ENCODE results near the gene GOLGA8J. TPM values are rescaled to one million over a fixed set of nuclear protein-coding genes. Genes with fewer than 3 reads are reported as not detected.

GOLGA8J gene
- total RNA-seq, 3 donors from 2014 or later, result 0.29 TPM; not detected in 2

GRCh38 chr15:30055604-30056003 lies 27.2 kb upstream of the GOLGA8J start:
- no peak overlapping the region for H3K4me3 ChIP-seq
- intact Hi-C loops (cut with DNase I, micrococcal nuclease), result no loop called here
- TF ChIP-seq CTCF (IDR thresholded peaks at IDR 0.05), result no peak
- ATAC-seq, result no peak
- DNase-seq, result no peak
- H3K36me3 ChIP-seq (ENCODE audit: low read depth), result no peaks in the 10 kb centered on the region
- H3K4me1 ChIP-seq (ENCODE audit: low read depth), result no peaks in the 10 kb centered on the region
- H3K9me3 ChIP-seq, result no peaks in the 10 kb centered on the region

GRCh38 chr15:30056166-30056565 lies 26.6 kb upstream of the GOLGA8J start:
- ATAC-seq (no peak), DNase-seq (no peak)
- Histone ChIP-seq H3K36me3 (ENCODE audit: low read depth) (no peaks in the 10 kb centered on the region), H3K4me1 (ENCODE audit: low read depth) (no peaks in the 10 kb centered on the region), H3K4me3 (no peak overlapping the region), H3K9me3 (no peaks in the 10 kb centered on the region)
- no peak for TF ChIP-seq CTCF (IDR thresholded peaks at IDR 0.05)
- intact Hi-C loops (cut with DNase I, micrococcal nuclease), result no loop called here

- no peak for TF ChIP-seq CTCF (IDR thresholded peaks at IDR 0.05)
- Histone ChIP-seq H3K36me3 (ENCODE audit: low read depth) (no peaks in the 10 kb centered on the region), H3K9me3 (no peaks in the 10 kb centered on the region), H3K4me1 (ENCODE audit: low read depth) (no peaks in the 10 kb centered on the region), H3K4me3 (no peak overlapping the region)
- no peak for ATAC-seq
- intact Hi-C loops (cut with DNase I, micrococcal nuclease), result no loop called here
- no peak for DNase-seq
Observed at GRCh38 chr15:30059771-30060170, 23.0 kb upstream of the GOLGA8J start.

- DNase-seq (no peak), ATAC-seq (no peak)
- TF ChIP-seq CTCF (IDR thresholded peaks at IDR 0.05), result no peak
- intact Hi-C loops (cut with DNase I, micrococcal nuclease), result no loop called here
- H3K4me3 ChIP-seq, result no peak overlapping the region
- no peaks in the 10 kb centered on the region for H3K9me3 ChIP-seq
- no peaks in the 10 kb centered on the region for H3K36me3 ChIP-seq (ENCODE audit: low read depth)
- no peaks in the 10 kb centered on the region for H3K4me1 ChIP-seq (ENCODE audit: low read depth)
Observed at GRCh38 chr15:30062881-30063280, 19.9 kb upstream of the GOLGA8J start.

- ATAC-seq (no peak), DNase-seq (no peak)
- TF ChIP-seq CTCF (IDR thresholded peaks at IDR 0.05), result no peak
- intact Hi-C loops (cut with DNase I, micrococcal nuclease), result no loop called here
- Histone ChIP-seq H3K4me1 (ENCODE audit: low read depth) (no peaks in the 10 kb centered on the region), H3K4me3 (no peak overlapping the region), H3K36me3 (ENCODE audit: low read depth) (no peaks in the 10 kb centered on the region), H3K9me3 (no peaks in the 10 kb centered on the region)
Observed at GRCh38 chr15:30063835-30064546, 18.8 kb upstream of the GOLGA8J start.
